ENCODE data around the gene DPP6. TPM values are rescaled to one million over a fixed set of nuclear protein-coding genes. Genes with fewer than 3 reads are reported as not detected.

DPP6 gene
- total RNA-seq, 2 donors from 2014 or later: 0.05 to 38.7 TPM

DNA sequence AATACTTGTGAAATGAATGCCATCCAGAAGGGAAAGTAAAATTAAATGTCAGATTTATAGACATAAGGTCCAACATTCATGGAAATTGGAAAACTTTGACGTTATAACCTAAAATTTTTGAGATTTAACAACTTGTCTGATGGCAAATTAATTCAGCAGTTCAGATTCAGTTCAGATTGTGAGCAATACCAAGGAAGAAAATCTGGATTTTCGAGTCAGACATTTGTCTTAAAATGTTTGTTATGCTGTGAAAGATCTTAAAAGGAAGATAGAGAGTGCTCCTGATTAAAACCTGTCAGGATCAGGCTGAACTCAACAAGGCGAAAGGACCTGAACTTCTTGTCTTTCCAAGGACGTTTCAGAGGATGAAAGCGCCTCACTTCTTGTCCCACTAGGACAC is 629.8 kb downstream of the DPP6 start:
- 62% methylated on average over 5 of the region's 5 CpGs for WGBS
- intact Hi-C loops (cut with DNase I): no loop called here
- TF ChIP-seq POLR2A (IDR thresholded peaks at IDR 0.05) (no peak), POLR2AphosphoS5 (IDR thresholded peaks at IDR 0.05) (no peak), CTCF (IDR thresholded peaks at IDR 0.05) (no peak)
- no peak for DNase-seq (ENCODE audit: low spot score)
- Histone ChIP-seq H3K36me3 (no peaks in the 10 kb centered on the region), H3K9me3 (no peaks in the 10 kb centered on the region), H3K4me1 (replicated peaks) (no peaks in the 10 kb centered on the region), H3K27me3 (replicated peaks; ENCODE audit: insufficient read depth) (no peaks in the 10 kb centered on the region), H3K4me3 (no peak overlapping the region), H3K27ac (no peak overlapping the region)

DNA sequence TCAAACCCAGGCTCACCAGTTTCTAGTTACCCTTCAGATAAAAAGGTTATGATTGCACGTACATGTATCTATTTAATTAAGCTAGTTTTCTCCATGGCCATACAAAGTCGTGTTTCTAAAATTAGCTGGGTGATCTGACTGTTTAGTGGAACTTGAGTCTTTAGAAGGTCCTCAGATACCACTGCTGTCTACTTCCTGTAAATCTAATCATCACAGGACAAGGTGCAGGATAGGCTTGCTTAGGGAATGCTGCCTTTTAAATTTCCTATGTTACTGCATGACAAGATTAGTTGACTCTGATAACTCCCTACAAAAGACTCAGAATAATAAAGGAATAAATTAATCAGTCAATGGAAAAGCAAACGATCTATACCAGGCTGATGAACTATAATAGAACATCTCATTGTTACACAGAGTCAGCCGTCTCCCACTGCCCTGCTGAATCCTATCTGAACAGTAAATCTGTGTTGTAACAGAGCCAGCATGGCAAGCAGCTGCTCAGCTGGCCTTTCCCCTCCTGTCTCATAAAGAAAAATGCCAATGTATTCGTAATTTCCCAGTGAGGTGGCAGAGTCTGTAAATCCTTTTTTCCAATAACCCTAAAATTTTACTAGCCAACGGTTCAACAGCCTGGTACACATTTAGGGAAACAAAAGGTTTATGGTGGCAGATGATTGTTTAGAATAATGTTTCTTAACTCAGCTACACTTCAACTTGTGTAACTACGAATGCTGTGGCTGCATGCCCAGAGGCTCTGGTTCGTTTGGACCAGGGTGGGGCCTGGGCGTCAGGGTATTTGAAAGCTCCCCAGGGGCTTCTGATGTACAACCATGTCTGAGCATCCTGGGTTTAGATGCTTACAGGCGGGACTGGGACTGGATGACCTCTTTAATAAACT is 632.7 kb downstream of the DPP6 start:
- H3K4me1 ChIP-seq (replicated peaks): no peaks in the 10 kb centered on the region
- no peak overlapping the region for H3K4me3 ChIP-seq
- no peak for DNase-seq (ENCODE audit: low spot score)
- 19% methylated on average over 10 of the region's 10 CpGs for WGBS
- no peaks in the 10 kb centered on the region for H3K36me3 ChIP-seq
- H3K27ac ChIP-seq: no peak overlapping the region
- no peaks in the 10 kb centered on the region for H3K27me3 ChIP-seq (replicated peaks; ENCODE audit: insufficient read depth)
- intact Hi-C loops (cut with DNase I): no loop called here
- no peaks in the 10 kb centered on the region for H3K9me3 ChIP-seq
- TF ChIP-seq POLR2AphosphoS5 (IDR thresholded peaks at IDR 0.05): no peak
- TF ChIP-seq CTCF (IDR thresholded peaks at IDR 0.05): no peak

- Histone ChIP-seq H3K9me3 (no peaks in the 10 kb centered on the region), H3K36me3 (no peaks in the 10 kb centered on the region), H3K27ac (no peak overlapping the region), H3K27me3 (replicated peaks; ENCODE audit: insufficient read depth) (no peaks in the 10 kb centered on the region), H3K4me3 (no peak overlapping the region), H3K4me1 (replicated peaks) (no peaks in the 10 kb centered on the region)
- TF ChIP-seq POLR2A (IDR thresholded peaks at IDR 0.05) (no peak), CTCF (IDR thresholded peaks at IDR 0.05) (no peak), POLR2AphosphoS5 (IDR thresholded peaks at IDR 0.05) (no peak)
- intact Hi-C loops (cut with DNase I): no loop called here
- WGBS: 7% methylated on average over 1 of the region's 1 CpG
- no peak for DNase-seq (ENCODE audit: low spot score)
Measured at GRCh38 chr7:154685564-154685901, 633.3 kb downstream of the DPP6 start.

- 16% methylated on average over 4 of the region's 4 CpGs for WGBS
- H3K36me3 ChIP-seq: no peaks in the 10 kb centered on the region
- no peak overlapping the region for H3K4me3 ChIP-seq
- no peak overlapping the region for H3K27ac ChIP-seq
- H3K9me3 ChIP-seq: no peaks in the 10 kb centered on the region
- intact Hi-C loops (cut with DNase I): no loop called here
- TF ChIP-seq CTCF (IDR thresholded peaks at IDR 0.05) (no peak), POLR2AphosphoS5 (IDR thresholded peaks at IDR 0.05) (no peak), POLR2A (IDR thresholded peaks at IDR 0.05) (no peak)
- no peak for DNase-seq (ENCODE audit: low spot score)
- no peaks in the 10 kb centered on the region for H3K4me1 ChIP-seq (replicated peaks)
- H3K27me3 ChIP-seq (replicated peaks; ENCODE audit: insufficient read depth): no peaks in the 10 kb centered on the region
Measured at GRCh38 chr7:154686305-154686704, 634.1 kb downstream of the DPP6 start.

- no peak for DNase-seq (ENCODE audit: low spot score)
- Histone ChIP-seq H3K27me3 (replicated peaks; ENCODE audit: insufficient read depth) (no peaks in the 10 kb centered on the region), H3K4me1 (replicated peaks) (no peaks in the 10 kb centered on the region), H3K27ac (no peak overlapping the region), H3K9me3 (no peaks in the 10 kb centered on the region), H3K4me3 (no peak overlapping the region), H3K36me3 (no peaks in the 10 kb centered on the region)
- 94% methylated on average over 3 of the region's 3 CpGs for WGBS
- intact Hi-C loops (cut with DNase I): no loop called here
- TF ChIP-seq CTCF (IDR thresholded peaks at IDR 0.05): no peak
- no peak for TF ChIP-seq POLR2AphosphoS5 (IDR thresholded peaks at IDR 0.05)
- TF ChIP-seq POLR2A (IDR thresholded peaks at IDR 0.05): no peak
Measured at GRCh38 chr7:154688952-154689351, 636.8 kb downstream of the DPP6 start.
